ENCODE measurements around the gene JAKMIP2. TPM values are rescaled to one million over a fixed set of nuclear protein-coding genes. Genes with fewer than 3 reads are reported as not detected.

JAKMIP2 gene
- total and polyA plus RNA-seq, 7 donors = 0.01 to 0.08 (median 0.06) TPM; not detected in 2

GRCh38 chr5:147791181-147791580 is 8.7 kb upstream of the JAKMIP2 start:
- no peaks in the 10 kb centered on the region for H3K36me3 ChIP-seq (ENCODE audit: insufficient read depth in 1 of 2, low read depth in 1 of 2)
- ATAC-seq (no peak), DNase-seq (no peak)
- H3K27ac ChIP-seq = no peak overlapping the region
- no peak for TF ChIP-seq CTCF (IDR thresholded peaks at IDR 0.05)
- no peaks in the 10 kb centered on the region for H3K9me3 ChIP-seq
- intact Hi-C loops (cut with DNase I) = no loop called here
- H3K27me3 ChIP-seq (ENCODE audit: insufficient read depth in 3 of 3, low read length in 2 of 3) = no peaks in the 10 kb centered on the region
- H3K4me1 ChIP-seq = no peaks in the 10 kb centered on the region
- WGBS, 3 donors = 77 to 83% (median 79%) methylated on average over 6 of the region's 6 CpGs
- H3K4me3 ChIP-seq = no peak overlapping the region

- no peak overlapping the region for H3K27ac ChIP-seq
- intact Hi-C loops (cut with DNase I) = no loop called here
- no peaks in the 10 kb centered on the region for H3K36me3 ChIP-seq (ENCODE audit: insufficient read depth in 1 of 2, low read depth in 1 of 2)
- WGBS, 3 donors = 29 to 47% (median 35%) methylated on average over 2 of the region's 2 CpGs
- H3K4me3 ChIP-seq = no peak overlapping the region
- H3K27me3 ChIP-seq (ENCODE audit: insufficient read depth in 3 of 3, low read length in 2 of 3) = no peaks in the 10 kb centered on the region
- H3K9me3 ChIP-seq = no peaks in the 10 kb centered on the region
- no peaks in the 10 kb centered on the region for H3K4me1 ChIP-seq
- TF ChIP-seq CTCF (IDR thresholded peaks at IDR 0.05) = no peak
- no peak for ATAC-seq
- DNase-seq = no peak
Measured at GRCh38 chr5:147789820-147790219, 7.3 kb upstream of the JAKMIP2 start.

GRCh38 chr5:147788023-147788422 is 5.5 kb upstream of the JAKMIP2 start:
- ATAC-seq (no peak), DNase-seq (no peak)
- Histone ChIP-seq H3K27ac (no peak overlapping the region), H3K4me3 (no peak overlapping the region), H3K9me3 (no peaks in the 10 kb centered on the region), H3K36me3 (ENCODE audit: insufficient read depth in 1 of 2, low read depth in 1 of 2) (no peaks in the 10 kb centered on the region), H3K27me3 (ENCODE audit: insufficient read depth in 3 of 3, low read length in 2 of 3) (no peaks in the 10 kb centered on the region), H3K4me1 (no peaks in the 10 kb centered on the region)
- TF ChIP-seq CTCF (IDR thresholded peaks at IDR 0.05) = no peak
- intact Hi-C loops (cut with DNase I) = no loop called here

GRCh38 chr5:147786142-147786541 is 3.6 kb upstream of the JAKMIP2 start:
- WGBS, 3 donors = 71 to 90% (median 77%) methylated on average over 2 of the region's 2 CpGs
- no peak for TF ChIP-seq CTCF (IDR thresholded peaks at IDR 0.05)

More at GRCh38 chr5:147786142-147786541, 3.6 kb upstream of the JAKMIP2 start:
- Histone ChIP-seq H3K27me3 (ENCODE audit: insufficient read depth in 3 of 3, low read length in 2 of 3) (peaks cover 0 to 4% (median under 1%) of the 10 kb centered on the region in 3 donors), H3K9me3 (no peaks in the 10 kb centered on the region), H3K4me3 (no peak overlapping the region), H3K36me3 (ENCODE audit: insufficient read depth in 1 of 2, low read depth in 1 of 2) (no peaks in the 10 kb centered on the region), H3K27ac (no peak overlapping the region), H3K4me1 (no peaks in the 10 kb centered on the region)
- DNase-seq (no peak), ATAC-seq (no peak)
- intact Hi-C loops (cut with DNase I) = no loop called here

All from psoas muscle (tissue), 8 donors.